HEK293 (cell line): Measurements from ENCODE around the gene OR52A5.
"Not testable (repeated sequence)": the region's sequence is repeated elsewhere in the genome, so short reads cannot be mapped to it uniquely, and the experiment has no call there.

Experiments used
- CTCF ChIA-PET: fragments of 350-600 bp; formaldehyde crosslinking; extraction: SDS; loops from one replicate; lab custom pipeline; 2021; ENCODE audit warnings: antibody characterized with exemption; lab: Yijun Ruan, JAX
- POLR2A ChIA-PET: fragments of 300-600 bp; formaldehyde crosslinking; extraction: SDS; loops from one replicate; lab custom pipeline; 2020; ENCODE audit warnings: antibody characterized with exemption, inconsistent platforms; lab: Yijun Ruan, JAX
- H3K27ac ChIP-seq: fragments of 200-500 bp; sonication (Bioruptor generic); 2 replicates; pipeline ENCODE4 v1.5.1; 2014; ENCODE audit warnings: low read depth, low read length, control low read depth, inconsistent platforms; ENCODE audit errors: extremely low read depth
- H3K36me3 ChIP-seq, 2 experiments: fragments of 200-500 bp in 1 of 2; sonication (Bioruptor generic) in 1 of 2; 1 replicate in 1 of 2; 2 replicates in 1 of 2; pipeline ENCODE4 v1.5.1; 2014 to 2017; ENCODE audit warnings: inconsistent platforms in 2 of 2, low read length in 2 of 2; ENCODE audit not compliant: control insufficient read depth in 2 of 2, insufficient read depth in 1 of 2
- H3K4me1 ChIP-seq: fragments of 200-500 bp; sonication (Bioruptor generic); 2 replicates; pipeline ENCODE4 v1.5.1; 2014; ENCODE audit warnings: mild to moderate bottlenecking, low read length, inconsistent platforms; ENCODE audit not compliant: control insufficient read depth, insufficient read depth
- H3K4me3 ChIP-seq: 2 replicates; pipeline ENCODE4 v1.5.1; 2011; ENCODE audit warnings: low read depth, mild to moderate bottlenecking, control low read depth, low read length, moderate library complexity
- H3K9me3 ChIP-seq: fragments of 200-500 bp; sonication (Bioruptor generic); 2 replicates; pipeline ENCODE4 v1.5.1; 2014; ENCODE audit warnings: low read depth, low read length, inconsistent platforms; ENCODE audit not compliant: control insufficient read depth, insufficient read depth
- HOXC10 ChIP-seq: sonication (generic); formaldehyde crosslinking; IDR thresholded peaks from 2 replicates; pipeline ENCODE4 v1.8.1; 2023; ENCODE audit warnings: mild to moderate bottlenecking, missing genetic modification reagents
- MZF1 ChIP-seq: fragments of 450-650 bp; formaldehyde crosslinking; IDR thresholded peaks from 2 replicates; pipeline ENCODE4 v1.5.1; 2017; ENCODE audit warnings: missing biosample characterization, missing genetic modification characterization, borderline replicate concordance
- SALL2 ChIP-seq: fragments of 450-650 bp; formaldehyde crosslinking; IDR thresholded peaks from 2 replicates; pipeline ENCODE4 v1.5.0; 2017; ENCODE audit warnings: missing biosample characterization, mild to moderate bottlenecking, missing genetic modification characterization, borderline replicate concordance
- SCRT2 ChIP-seq: fragments of 450-650 bp; formaldehyde crosslinking; IDR thresholded peaks from 2 replicates; pipeline ENCODE4 v1.5.1; 2016; ENCODE audit warnings: missing biosample characterization, missing genetic modification characterization
- YY1 ChIP-seq: fragments of 450-650 bp; formaldehyde crosslinking; IDR thresholded peaks from 2 replicates; pipeline ENCODE4 v1.5.1; 2018; ENCODE audit warnings: missing biosample characterization, missing genetic modification characterization
- ZBTB1 ChIP-seq: fragments of 450-650 bp; formaldehyde crosslinking; IDR thresholded peaks from 2 replicates; pipeline ENCODE4 v1.5.1; 2016; ENCODE audit warnings: missing biosample characterization, missing genetic modification characterization
- ZNF133 ChIP-seq: fragments of 450-650 bp; formaldehyde crosslinking; IDR thresholded peaks from 2 replicates; pipeline ENCODE4 v1.5.1; 2016; ENCODE audit warnings: missing biosample characterization, missing genetic modification characterization
- ZNF211 ChIP-seq: fragments of 450-650 bp; formaldehyde crosslinking; IDR thresholded peaks from 2 replicates; pipeline ENCODE4 v1.5.1; 2016; ENCODE audit warnings: low read depth, missing biosample characterization, missing genetic modification characterization
- ZNF302 ChIP-seq: fragments of 450-650 bp; formaldehyde crosslinking; IDR thresholded peaks from 2 replicates; pipeline ENCODE4 v1.5.1; 2016; ENCODE audit warnings: missing biosample characterization, missing genetic modification characterization, low read depth
- ZNF350 ChIP-seq: fragments of 450-650 bp; formaldehyde crosslinking; IDR thresholded peaks from 2 replicates; pipeline ENCODE4 v1.5.0; 2017; ENCODE audit warnings: missing biosample characterization, mild to moderate bottlenecking, missing genetic modification characterization
- ZNF394 ChIP-seq: fragments of 450-650 bp; formaldehyde crosslinking; IDR thresholded peaks from 2 replicates; pipeline ENCODE4 v1.5.1; 2016; ENCODE audit warnings: missing biosample characterization, missing genetic modification characterization, mild to moderate bottlenecking, moderate library complexity, borderline replicate concordance
- ZNF521 ChIP-seq: fragments of 450-650 bp; formaldehyde crosslinking; IDR thresholded peaks from 2 replicates; pipeline ENCODE4 v1.5.1; 2017; ENCODE audit warnings: missing biosample characterization, mild to moderate bottlenecking, missing genetic modification characterization
- ZNF544 ChIP-seq: fragments of 450-650 bp; formaldehyde crosslinking; IDR thresholded peaks from 2 replicates; pipeline ENCODE4 v1.5.0; 2017; ENCODE audit warnings: missing biosample characterization, missing genetic modification characterization
- ZNF596 ChIP-seq: fragments of 450-650 bp; IDR thresholded peaks from 2 replicates; pipeline ENCODE4 v1.5.0; 2018; ENCODE audit warnings: missing biosample characterization, mild to moderate bottlenecking, missing genetic modification characterization, moderate library complexity
- ZNF623 ChIP-seq: fragments of 450-650 bp; formaldehyde crosslinking; IDR thresholded peaks from 2 replicates; pipeline ENCODE4 v1.5.1; 2016; ENCODE audit warnings: missing biosample characterization, missing genetic modification characterization
- ZNF629 ChIP-seq: fragments of 450-650 bp; formaldehyde crosslinking; IDR thresholded peaks from 2 replicates; pipeline ENCODE4 v1.5.1; 2017; ENCODE audit warnings: missing biosample characterization, missing genetic modification characterization
- ZNF701 ChIP-seq: fragments of 450-650 bp; formaldehyde crosslinking; IDR thresholded peaks from 2 replicates; pipeline ENCODE4 v1.5.1; 2016; ENCODE audit warnings: missing biosample characterization, missing genetic modification characterization
- ZSCAN5A ChIP-seq: fragments of 450-650 bp; formaldehyde crosslinking; IDR thresholded peaks from 2 replicates; pipeline ENCODE4 v1.5.1; 2016; ENCODE audit warnings: missing biosample characterization, missing genetic modification characterization
- ZXDB ChIP-seq: fragments of 450-650 bp; formaldehyde crosslinking; IDR thresholded peaks from 2 replicates; pipeline ENCODE4 v1.5.1; 2016; ENCODE audit warnings: missing biosample characterization, missing genetic modification characterization
- TF ChIP-seq, protein P1 (sequence below): fragments of 450-650 bp; formaldehyde crosslinking; IDR thresholded peaks from 2 replicates; pipeline ENCODE4 v1.5.1; 2016; ENCODE audit warnings: missing biosample characterization, missing genetic modification characterization

The OR52A5 gene

DNA sequence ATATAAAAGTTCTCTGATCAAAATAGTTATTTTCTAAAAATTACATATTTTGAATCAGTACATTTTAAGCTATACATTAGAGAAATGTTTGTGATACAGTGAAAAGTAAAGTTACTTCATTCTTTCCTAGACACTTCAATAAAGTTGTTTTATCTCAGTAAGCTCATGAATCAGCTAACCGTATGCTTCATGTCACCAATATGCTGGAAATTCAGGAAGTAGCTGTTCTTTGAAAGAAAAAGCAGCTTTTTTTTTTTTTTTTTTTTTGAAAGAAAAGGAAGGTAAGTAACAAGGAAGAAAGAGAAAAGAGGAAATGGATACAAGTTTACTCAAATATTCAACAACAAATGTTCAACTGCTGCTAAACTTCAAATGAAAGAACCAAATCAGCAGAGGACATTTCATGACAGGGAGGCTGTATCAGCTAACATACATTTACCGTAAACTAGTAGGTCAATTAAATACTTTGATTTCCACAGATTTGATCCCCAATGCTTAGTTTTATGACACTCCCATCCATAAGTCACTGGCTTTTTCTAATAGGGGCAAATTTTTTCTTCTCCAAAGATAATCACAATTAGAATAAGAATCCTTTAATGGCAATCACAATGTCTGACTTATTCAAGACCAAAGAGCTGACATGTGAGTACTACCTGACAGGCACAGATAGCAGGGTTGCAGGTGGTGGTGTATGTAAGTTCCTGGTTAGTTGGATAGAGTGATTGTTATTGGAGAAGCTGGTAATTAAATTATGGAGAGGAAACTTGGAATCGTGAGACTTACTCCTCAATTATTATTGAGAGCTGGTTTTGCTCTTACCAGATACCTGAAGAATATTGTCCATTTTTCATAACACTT, 15.6 kb upstream of the OR52A5 start:
- H3K36me3 ChIP-seq = no peaks in the 10 kb centered on the region
- CTCF ChIA-PET = interaction anchor here (0.6 kb wide), 2 partner anchors 29 to 773 kb away, joined by 3 read pairs; no protein-coding TSS in a partner anchor
- TF ChIP-seq ZNF701 (tag by site-specific recombination) = no peak
- no peak for TF ChIP-seq ZNF350
- TF ChIP-seq, protein P1, sequence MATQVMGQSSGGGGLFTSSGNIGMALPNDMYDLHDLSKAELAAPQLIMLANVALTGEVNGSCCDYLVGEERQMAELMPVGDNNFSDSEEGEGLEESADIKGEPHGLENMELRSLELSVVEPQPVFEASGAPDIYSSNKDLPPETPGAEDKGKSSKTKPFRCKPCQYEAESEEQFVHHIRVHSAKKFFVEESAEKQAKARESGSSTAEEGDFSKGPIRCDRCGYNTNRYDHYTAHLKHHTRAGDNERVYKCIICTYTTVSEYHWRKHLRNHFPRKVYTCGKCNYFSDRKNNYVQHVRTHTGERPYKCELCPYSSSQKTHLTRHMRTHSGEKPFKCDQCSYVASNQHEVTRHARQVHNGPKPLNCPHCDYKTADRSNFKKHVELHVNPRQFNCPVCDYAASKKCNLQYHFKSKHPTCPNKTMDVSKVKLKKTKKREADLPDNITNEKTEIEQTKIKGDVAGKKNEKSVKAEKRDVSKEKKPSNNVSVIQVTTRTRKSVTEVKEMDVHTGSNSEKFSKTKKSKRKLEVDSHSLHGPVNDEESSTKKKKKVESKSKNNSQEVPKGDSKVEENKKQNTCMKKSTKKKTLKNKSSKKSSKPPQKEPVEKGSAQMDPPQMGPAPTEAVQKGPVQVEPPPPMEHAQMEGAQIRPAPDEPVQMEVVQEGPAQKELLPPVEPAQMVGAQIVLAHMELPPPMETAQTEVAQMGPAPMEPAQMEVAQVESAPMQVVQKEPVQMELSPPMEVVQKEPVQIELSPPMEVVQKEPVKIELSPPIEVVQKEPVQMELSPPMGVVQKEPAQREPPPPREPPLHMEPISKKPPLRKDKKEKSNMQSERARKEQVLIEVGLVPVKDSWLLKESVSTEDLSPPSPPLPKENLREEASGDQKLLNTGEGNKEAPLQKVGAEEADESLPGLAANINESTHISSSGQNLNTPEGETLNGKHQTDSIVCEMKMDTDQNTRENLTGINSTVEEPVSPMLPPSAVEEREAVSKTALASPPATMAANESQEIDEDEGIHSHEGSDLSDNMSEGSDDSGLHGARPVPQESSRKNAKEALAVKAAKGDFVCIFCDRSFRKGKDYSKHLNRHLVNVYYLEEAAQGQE (tag by site-specific recombination) = no peak
- no peak for TF ChIP-seq ZNF394
- TF ChIP-seq SALL2 (tag by site-specific recombination) = no peak
- TF ChIP-seq, all 188 proteins: peak for 0
- Histone ChIP-seq H3K27ac (no peak overlapping the region), H3K4me1 (no peaks in the 10 kb centered on the region), H3K4me3 (no peak overlapping the region), H3K9me3 (no peaks in the 10 kb centered on the region)
- POLR2A ChIA-PET = no interaction called here

- Histone ChIP-seq H3K4me1 (no peaks in the 10 kb centered on the region), H3K9me3 (no peaks in the 10 kb centered on the region), H3K4me3 (no peak overlapping the region), H3K27ac (no peak overlapping the region), H3K36me3 (no peaks in the 10 kb centered on the region)
- POLR2A ChIA-PET = no interaction called here
- TF ChIP-seq ZNF302 (tag by site-specific recombination) (no peak), ZNF133 (tag by site-specific recombination) (no peak), ZSCAN5A (tag by site-specific recombination) (no peak), ZNF596 (tag by site-specific recombination) (no peak), ZNF521 (tag by site-specific recombination) (no peak), ZNF623 (no peak), MZF1 (tag by site-specific recombination) (no peak), SCRT2 (tag by site-specific recombination) (no peak), ZNF544 (no peak), HOXC10 (CRISPR knock-in tag) (no peak), YY1 (tag by site-specific recombination) (no peak), ZNF211 (tag by site-specific recombination) (no peak), ZNF629 (tag by site-specific recombination) (no peak), ZBTB1 (no peak), ZXDB (no peak)
- CTCF ChIA-PET = no interaction called here
Observed at GRCh38 chr11:5151713-5152153, 13.6 kb upstream of the OR52A5 start.

- CTCF ChIA-PET, H3K9me3 ChIP-seq, H3K27ac ChIP-seq, H3K4me3 ChIP-seq, POLR2A ChIA-PET, H3K36me3 ChIP-seq, H3K4me1 ChIP-seq: not testable (repeated sequence)
Observed at GRCh38 chr11:5144206-5144605, 6.0 kb upstream of the OR52A5 start.
